Thoracic aorta (tissue), 2 donors: ENCODE data around the gene ARSA. TPM values are rescaled to one million over a fixed set of nuclear protein-coding genes. Genes with fewer than 3 reads are reported as not detected.
"Not testable (repeated sequence)": the region's sequence is repeated elsewhere in the genome, so short reads cannot be mapped to it uniquely, and the experiment has no call there.

ENCODE experiments used
- ATAC-seq: fragments of 150-250 bp; one replicate; pipeline ENCODE4 v1.8.0; 2017; ENCODE audit warnings: low read depth; ENCODE audit not compliant: insufficient number of reproducible peaks, low FRiP score
- DNase-seq: peaks from one replicate; pipeline ENCODE4 v3.0.0-alpha.2; 2020; ENCODE audit warnings: low spot score
- H3K27ac ChIP-seq, 2 donors: fragments of 200-600 bp; sonication (generic); 1 replicate in 1 of 2; 2 replicates in 1 of 2; pipeline ENCODE4 v1.5.1; 2016; ENCODE audit warnings: mild to moderate bottlenecking in 2 of 2, moderate library complexity in 2 of 2
- H3K27me3 ChIP-seq: fragments of 200-600 bp; sonication (generic); replicated peaks from 2 replicates; pipeline ENCODE4 v1.6.0; 2016; ENCODE audit warnings: mild to moderate bottlenecking; ENCODE audit not compliant: insufficient read depth
- H3K36me3 ChIP-seq: fragments of 200-600 bp; sonication (generic); one replicate; pipeline ENCODE4 v1.5.1; 2016
- H3K4me1 ChIP-seq, 2 donors: fragments of 200-600 bp; sonication (generic); 1 replicate in 1 of 2; 2 replicates in 1 of 2; pipeline versions ENCODE4 v1.5.1 to v1.6.0; 2016; ENCODE audit warnings: low read depth in 2 of 2, mild to moderate bottlenecking in 1 of 2; ENCODE audit not compliant: control insufficient read depth in 1 of 2
- H3K4me3 ChIP-seq: fragments of 200-600 bp; sonication (generic); 2 replicates; pipeline ENCODE4 v1.5.1; 2016; ENCODE audit warnings: mild to moderate bottlenecking
- H3K9me3 ChIP-seq: fragments of 200-600 bp; sonication (generic); 2 replicates; pipeline ENCODE4 v1.5.1; 2016
- CTCF ChIP-seq: fragments of 200-600 bp; sonication (generic); IDR thresholded peaks from one replicate; pipeline ENCODE4 v1.5.1; 2019; ENCODE audit warnings: antibody characterized with exemption
- total RNA-seq, 2 donors: library from RNA; depleted of rRNA; stranded (reverse); fragments of >200 nt; gene quantifications; one replicate each; pipeline versions ENCODE4 v1.1.0 to v1.2.3, GENCODE V29; 2016

ARSA gene
- total RNA-seq, 2 donors from 2014 or later, result 38.4 to 75.4 TPM

DNA sequence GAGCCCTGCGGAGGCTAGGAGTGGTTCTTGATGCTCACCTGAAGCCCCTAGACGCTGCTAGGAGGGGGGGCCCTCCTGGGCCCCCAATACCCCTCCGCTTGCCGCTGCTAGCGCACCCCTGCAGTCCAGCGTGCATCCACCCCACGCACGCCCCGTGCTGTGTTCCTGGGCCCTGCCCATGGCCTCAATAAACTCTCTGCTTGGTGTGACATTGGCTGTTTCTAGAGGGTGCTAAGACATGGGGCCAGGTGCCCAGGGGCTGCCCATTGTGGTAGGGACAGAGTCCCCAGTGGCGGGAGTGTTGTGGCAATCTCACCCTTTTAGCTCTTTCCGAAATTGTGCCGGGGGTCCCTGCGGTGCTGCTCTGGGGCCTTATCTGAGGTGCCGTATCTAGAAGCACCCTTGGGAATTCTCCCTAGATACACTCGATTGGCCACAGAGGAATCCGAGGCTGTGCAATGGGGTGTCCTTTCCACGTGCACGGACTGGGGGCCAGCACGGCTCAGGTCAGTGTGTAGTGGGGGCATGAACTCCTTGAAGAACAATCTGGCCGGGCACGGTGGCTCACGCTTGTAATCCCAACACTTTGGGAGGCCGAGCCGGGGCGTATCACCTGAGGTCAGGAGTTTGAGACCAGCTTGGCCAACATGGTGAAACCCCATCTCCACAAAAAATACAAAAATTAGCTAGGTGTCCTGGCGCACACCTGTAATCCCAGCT, 16.5 kb downstream of the ARSA start:
- DNase-seq, result no peak
- ATAC-seq, result no peak
- H3K36me3 ChIP-seq, result no peaks in the 10 kb centered on the region
- no peak for TF ChIP-seq CTCF
- H3K9me3 ChIP-seq, result no peaks in the 10 kb centered on the region
- H3K27ac ChIP-seq, result no peak overlapping the region
- peaks cover 4% of the 10 kb centered on the region for H3K27me3 ChIP-seq
- no peaks in the 10 kb centered on the region for H3K4me1 ChIP-seq
- H3K4me3 ChIP-seq, result no peak overlapping the region

DNA sequence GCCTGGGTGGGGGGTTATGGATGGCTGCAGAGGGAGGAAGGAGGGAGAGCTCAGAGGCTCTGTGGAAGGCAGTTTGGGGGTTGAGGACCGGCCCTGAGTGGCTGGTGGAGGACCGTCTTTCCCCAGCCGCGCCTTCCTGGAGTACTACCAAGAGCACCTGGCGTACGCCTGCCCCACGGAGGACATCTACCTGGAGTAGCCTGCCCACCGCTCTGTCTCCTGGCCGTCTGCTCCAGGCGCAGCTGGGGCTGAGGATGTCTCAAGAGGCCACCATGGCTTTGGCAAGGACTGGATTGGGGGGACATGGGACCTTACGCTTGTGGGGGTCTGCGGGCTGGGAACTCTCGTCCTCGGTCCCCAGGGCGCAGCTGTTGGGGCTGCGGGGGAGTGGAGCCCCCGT, 17.4 kb downstream of the ARSA start:
- Histone ChIP-seq H3K4me1 (no peaks in the 10 kb centered on the region), H3K27ac (no peak overlapping the region), H3K9me3 (no peaks in the 10 kb centered on the region), H3K27me3 (peaks cover 4% of the 10 kb centered on the region), H3K4me3 (no peak overlapping the region), H3K36me3 (no peaks in the 10 kb centered on the region)
- no peak for ATAC-seq
- TF ChIP-seq CTCF, result no peak
- DNase-seq, result no peak

- no peak overlapping the region for H3K27ac ChIP-seq
- no peak for DNase-seq
- no peak for TF ChIP-seq CTCF
- H3K27me3 ChIP-seq, result peaks cover 4% of the 10 kb centered on the region
- ATAC-seq, result no peak
- no peaks in the 10 kb centered on the region for H3K4me1 ChIP-seq
- H3K9me3 ChIP-seq, result no peaks in the 10 kb centered on the region
- H3K4me3 ChIP-seq, result no peak overlapping the region
- no peaks in the 10 kb centered on the region for H3K36me3 ChIP-seq
These were observed 17.9 kb downstream of the ARSA start for GRCh38 chr22:50610041-50610451.

GRCh38 chr22:50609599-50609998, 18.4 kb downstream of the ARSA start:
- no peaks in the 10 kb centered on the region for H3K36me3 ChIP-seq
- no peak overlapping the region for H3K27ac ChIP-seq
- no peaks in the 10 kb centered on the region for H3K4me1 ChIP-seq
- H3K27me3 ChIP-seq, result peaks cover 4% of the 10 kb centered on the region
- no peak for TF ChIP-seq CTCF
- H3K4me3 ChIP-seq, result no peak overlapping the region
- DNase-seq (no peak), ATAC-seq (no peak)
- H3K9me3 ChIP-seq, result no peaks in the 10 kb centered on the region

DNA sequence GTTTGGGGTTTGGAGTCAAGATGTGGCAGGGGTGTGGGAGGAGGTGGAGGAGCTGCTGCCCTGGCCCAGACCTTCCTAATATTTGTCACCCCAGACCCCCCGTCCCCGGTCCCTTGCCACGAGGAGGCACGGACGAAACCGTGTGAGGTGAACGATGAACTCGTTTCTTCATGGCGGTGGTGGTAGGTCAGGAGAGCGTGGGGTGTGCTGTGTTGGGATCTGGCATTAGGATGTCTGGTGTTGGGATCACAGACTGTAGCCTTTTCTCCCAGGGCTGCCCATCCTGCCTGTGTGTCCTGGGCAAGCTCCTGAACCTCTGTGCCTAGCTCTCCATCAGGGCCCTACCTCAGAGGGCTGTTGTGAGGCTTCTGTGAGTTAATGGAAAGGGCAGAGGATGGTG, 19.0 kb downstream of the ARSA start:
- H3K36me3 ChIP-seq, result no peaks in the 10 kb centered on the region
- no peak for ATAC-seq
- no peaks in the 10 kb centered on the region for H3K9me3 ChIP-seq
- TF ChIP-seq CTCF, result no peak
- H3K4me3 ChIP-seq, result no peak overlapping the region
- DNase-seq, result no peak
- no peaks in the 10 kb centered on the region for H3K4me1 ChIP-seq
- peaks cover 4% of the 10 kb centered on the region for H3K27me3 ChIP-seq
- H3K27ac ChIP-seq, result no peak overlapping the region

DNA sequence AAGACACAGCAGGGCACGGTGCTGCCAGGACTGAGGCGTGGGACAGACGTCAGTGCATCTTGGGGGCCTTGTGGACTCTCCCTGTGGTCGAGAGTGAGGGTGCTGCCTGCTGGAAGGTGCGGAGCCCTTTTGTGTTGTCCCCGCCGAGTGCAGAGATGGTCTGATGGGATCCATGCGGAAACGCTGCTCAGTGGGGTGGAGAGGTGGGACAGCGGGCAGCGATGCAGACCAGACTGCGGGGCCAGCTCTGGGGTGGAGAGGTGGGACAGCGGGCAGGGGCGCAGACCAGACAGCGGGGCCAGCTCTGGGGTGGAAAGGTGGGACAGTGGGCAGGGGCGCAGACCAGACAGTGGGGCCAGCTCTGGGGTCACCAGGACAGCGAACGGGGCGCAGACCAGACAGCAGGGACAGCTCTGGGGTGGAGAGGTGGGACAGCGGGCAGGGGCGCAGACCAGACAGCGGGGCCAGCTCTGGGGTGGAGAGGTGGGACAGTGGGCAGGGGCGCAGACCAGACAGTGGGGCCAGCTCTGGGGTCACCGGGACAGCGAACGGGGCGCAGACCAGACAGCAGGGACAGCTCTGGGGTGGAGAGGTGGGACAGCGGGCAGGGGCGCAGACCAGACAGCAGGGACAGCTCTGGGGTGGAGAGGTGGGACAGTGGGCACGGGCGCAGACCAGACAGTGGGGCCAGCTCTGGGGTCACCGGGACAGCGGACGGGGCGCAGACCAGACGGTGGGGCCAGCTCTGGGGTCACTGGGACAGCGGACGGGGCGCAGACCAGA, 19.7 kb downstream of the ARSA start:
- H3K9me3 ChIP-seq, H3K27ac ChIP-seq, H3K4me3 ChIP-seq, DNase-seq, ATAC-seq, H3K27me3 ChIP-seq, H3K4me1 ChIP-seq, H3K36me3 ChIP-seq: not testable (repeated sequence)
